WTC11 (cell line): ENCODE results near the gene ATP9B.

ENCODE experiments used
- ATF3 ChIP-seq: sonication (generic); formaldehyde crosslinking; conservative IDR thresholded peaks from 2 replicates; pipeline ENCODE4 v1.8.1; 2022; ENCODE audit warnings: mild to moderate bottlenecking, missing genetic modification reagents
- CBFB ChIP-seq: sonication (generic); formaldehyde crosslinking; IDR thresholded peaks from 2 replicates; pipeline ENCODE4 v1.8.1; 2022; ENCODE audit warnings: mild to moderate bottlenecking, low read depth, missing genetic modification reagents
- E2F1 ChIP-seq: sonication (generic); formaldehyde crosslinking; IDR thresholded peaks from 2 replicates; pipeline ENCODE4 v1.8.0; 2022; ENCODE audit warnings: mild to moderate bottlenecking, missing genetic modification reagents
- ELF4 ChIP-seq: sonication (generic); formaldehyde crosslinking; IDR thresholded peaks from 2 replicates; pipeline ENCODE4 v1.8.1; 2022; ENCODE audit warnings: low read depth, mild to moderate bottlenecking, moderate library complexity, missing genetic modification reagents
- IRF2 ChIP-seq: sonication (generic); formaldehyde crosslinking; IDR thresholded peaks from 2 replicates; pipeline ENCODE4 v1.8.0; 2022; ENCODE audit warnings: low read depth, missing genetic modification reagents, borderline replicate concordance
- NFE2L1 ChIP-seq: sonication (generic); formaldehyde crosslinking; IDR thresholded peaks from 2 replicates; pipeline ENCODE4 v1.8.1; 2023; ENCODE audit warnings: missing genetic modification reagents
- NR2C2 ChIP-seq: sonication (generic); formaldehyde crosslinking; IDR thresholded peaks from 2 replicates; pipeline ENCODE4 v1.8.0; 2022; ENCODE audit warnings: mild to moderate bottlenecking, missing genetic modification reagents
- TP53 ChIP-seq: sonication (generic); formaldehyde crosslinking; IDR thresholded peaks from 2 replicates; pipeline ENCODE4 v1.8.1; 2023; ENCODE audit warnings: mild to moderate bottlenecking, missing genetic modification reagents
- USF1 ChIP-seq: sonication (generic); formaldehyde crosslinking; IDR thresholded peaks from 2 replicates; pipeline ENCODE4 v1.8.0; 2022; ENCODE audit warnings: mild to moderate bottlenecking, missing genetic modification reagents
- ZNF121 ChIP-seq: sonication (generic); formaldehyde crosslinking; IDR thresholded peaks from 2 replicates; pipeline ENCODE4 v1.8.0; 2023; ENCODE audit warnings: missing genetic modification reagents
- TF ChIP-seq, protein P1 (sequence below): fragments of 200-600 bp; IDR thresholded peaks from 2 replicates; pipeline ENCODE4 v1.8.0; 2022; ENCODE audit warnings: antibody characterized with exemption
- TF ChIP-seq, protein P2 (sequence below): sonication (generic); formaldehyde crosslinking; IDR thresholded peaks from 2 replicates; pipeline ENCODE4 v1.8.0; 2023; ENCODE audit warnings: missing genetic modification reagents, mild to moderate bottlenecking, borderline replicate concordance

GRCh38 chr18:79387615-79388014 lies 318.4 kb downstream of the ATP9B start:
- TF ChIP-seq, protein P1, sequence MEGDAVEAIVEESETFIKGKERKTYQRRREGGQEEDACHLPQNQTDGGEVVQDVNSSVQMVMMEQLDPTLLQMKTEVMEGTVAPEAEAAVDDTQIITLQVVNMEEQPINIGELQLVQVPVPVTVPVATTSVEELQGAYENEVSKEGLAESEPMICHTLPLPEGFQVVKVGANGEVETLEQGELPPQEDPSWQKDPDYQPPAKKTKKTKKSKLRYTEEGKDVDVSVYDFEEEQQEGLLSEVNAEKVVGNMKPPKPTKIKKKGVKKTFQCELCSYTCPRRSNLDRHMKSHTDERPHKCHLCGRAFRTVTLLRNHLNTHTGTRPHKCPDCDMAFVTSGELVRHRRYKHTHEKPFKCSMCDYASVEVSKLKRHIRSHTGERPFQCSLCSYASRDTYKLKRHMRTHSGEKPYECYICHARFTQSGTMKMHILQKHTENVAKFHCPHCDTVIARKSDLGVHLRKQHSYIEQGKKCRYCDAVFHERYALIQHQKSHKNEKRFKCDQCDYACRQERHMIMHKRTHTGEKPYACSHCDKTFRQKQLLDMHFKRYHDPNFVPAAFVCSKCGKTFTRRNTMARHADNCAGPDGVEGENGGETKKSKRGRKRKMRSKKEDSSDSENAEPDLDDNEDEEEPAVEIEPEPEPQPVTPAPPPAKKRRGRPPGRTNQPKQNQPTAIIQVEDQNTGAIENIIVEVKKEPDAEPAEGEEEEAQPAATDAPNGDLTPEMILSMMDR, result no peak
- TF ChIP-seq IRF2 (CRISPR knock-in tag) (no peak), ZNF121 (CRISPR knock-in tag) (no peak), CBFB (CRISPR knock-in tag) (no peak), ELF4 (no peak), E2F1 (CRISPR knock-in tag) (no peak), ATF3 (CRISPR knock-in tag) (no peak), NFE2L1 (CRISPR knock-in tag) (no peak), TP53 (no peak), NR2C2 (CRISPR knock-in tag) (no peak), USF1 (CRISPR knock-in tag) (no peak)
- TF ChIP-seq, protein P2, sequence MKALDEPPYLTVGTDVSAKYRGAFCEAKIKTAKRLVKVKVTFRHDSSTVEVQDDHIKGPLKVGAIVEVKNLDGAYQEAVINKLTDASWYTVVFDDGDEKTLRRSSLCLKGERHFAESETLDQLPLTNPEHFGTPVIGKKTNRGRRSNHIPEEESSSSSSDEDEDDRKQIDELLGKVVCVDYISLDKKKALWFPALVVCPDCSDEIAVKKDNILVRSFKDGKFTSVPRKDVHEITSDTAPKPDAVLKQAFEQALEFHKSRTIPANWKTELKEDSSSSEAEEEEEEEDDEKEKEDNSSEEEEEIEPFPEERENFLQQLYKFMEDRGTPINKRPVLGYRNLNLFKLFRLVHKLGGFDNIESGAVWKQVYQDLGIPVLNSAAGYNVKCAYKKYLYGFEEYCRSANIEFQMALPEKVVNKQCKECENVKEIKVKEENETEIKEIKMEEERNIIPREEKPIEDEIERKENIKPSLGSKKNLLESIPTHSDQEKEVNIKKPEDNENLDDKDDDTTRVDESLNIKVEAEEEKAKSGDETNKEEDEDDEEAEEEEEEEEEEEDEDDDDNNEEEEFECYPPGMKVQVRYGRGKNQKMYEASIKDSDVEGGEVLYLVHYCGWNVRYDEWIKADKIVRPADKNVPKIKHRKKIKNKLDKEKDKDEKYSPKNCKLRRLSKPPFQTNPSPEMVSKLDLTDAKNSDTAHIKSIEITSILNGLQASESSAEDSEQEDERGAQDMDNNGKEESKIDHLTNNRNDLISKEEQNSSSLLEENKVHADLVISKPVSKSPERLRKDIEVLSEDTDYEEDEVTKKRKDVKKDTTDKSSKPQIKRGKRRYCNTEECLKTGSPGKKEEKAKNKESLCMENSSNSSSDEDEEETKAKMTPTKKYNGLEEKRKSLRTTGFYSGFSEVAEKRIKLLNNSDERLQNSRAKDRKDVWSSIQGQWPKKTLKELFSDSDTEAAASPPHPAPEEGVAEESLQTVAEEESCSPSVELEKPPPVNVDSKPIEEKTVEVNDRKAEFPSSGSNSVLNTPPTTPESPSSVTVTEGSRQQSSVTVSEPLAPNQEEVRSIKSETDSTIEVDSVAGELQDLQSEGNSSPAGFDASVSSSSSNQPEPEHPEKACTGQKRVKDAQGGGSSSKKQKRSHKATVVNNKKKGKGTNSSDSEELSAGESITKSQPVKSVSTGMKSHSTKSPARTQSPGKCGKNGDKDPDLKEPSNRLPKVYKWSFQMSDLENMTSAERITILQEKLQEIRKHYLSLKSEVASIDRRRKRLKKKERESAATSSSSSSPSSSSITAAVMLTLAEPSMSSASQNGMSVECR (CRISPR knock-in tag), result no peak
